Chondrocyte (in vitro differentiated cells): ENCODE data around the gene IL37. TPM values are rescaled to one million over a fixed set of nuclear protein-coding genes. Genes with fewer than 3 reads are reported as not detected.
A peak's percentile ranks its signal among the peaks of the same experiment; 100 is the strongest.

Source experiments
- DNase-seq: peaks from one replicate; pipeline ENCODE4 v3.0.0; 2021; ENCODE audit warnings: mixed read lengths, low spot score
- H3K27ac Mint-ChIP-seq: one replicate; pipeline ENCODE4 v1.8.0; 2021; ENCODE audit warnings: mild to moderate bottlenecking, moderate library complexity, mixed read lengths; ENCODE audit not compliant: unreplicated experiment
- H3K27me3 Mint-ChIP-seq: 2 replicates; pipeline ENCODE4 v1.8.0; 2021; ENCODE audit warnings: low read depth, mixed read lengths
- H3K36me3 Mint-ChIP-seq: 2 replicates; pipeline ENCODE4 v1.8.0; 2021; ENCODE audit warnings: low read depth, mixed read lengths
- H3K4me1 Mint-ChIP-seq: 2 replicates; pipeline ENCODE4 v1.8.0; 2021; ENCODE audit warnings: low read depth, mild to moderate bottlenecking, mixed read lengths
- H3K4me3 Mint-ChIP-seq: one replicate; pipeline ENCODE4 v1.8.0; 2021; ENCODE audit warnings: mild to moderate bottlenecking, moderate library complexity, mixed read lengths; ENCODE audit not compliant: unreplicated experiment
- H3K9me3 Mint-ChIP-seq: 2 replicates; pipeline ENCODE4 v1.8.0; 2021; ENCODE audit warnings: low read depth, mixed read lengths
- CTCF ChIP-seq: fragments of 200-600 bp; sonication (generic); IDR thresholded peaks from 2 replicates; pipeline ENCODE4 v1.5.0; 2021; ENCODE audit warnings: antibody characterized with exemption, mild to moderate bottlenecking, moderate library complexity
- total RNA-seq: library from RNA; stranded (reverse); gene quantifications from 3 replicates; pipeline ENCODE4 v1.2.1, GENCODE V29; 2021

IL37 gene
- total RNA-seq, 1 donor from 2014 or later, result not detected

GRCh38 chr2:112941753-112942653, 31.0 kb downstream of the IL37 start:
- no peaks in the 10 kb centered on the region for H3K4me1 Mint-ChIP-seq
- H3K27me3 Mint-ChIP-seq, result peaks cover 10% of the 10 kb centered on the region
- H3K36me3 Mint-ChIP-seq, result peaks cover 2% of the 10 kb centered on the region
- peaks cover 8% of the 10 kb centered on the region for H3K9me3 Mint-ChIP-seq
- H3K4me3 Mint-ChIP-seq, result no peak overlapping the region
- H3K27ac Mint-ChIP-seq, result no peak overlapping the region
- peak; percentile 90 for TF ChIP-seq CTCF
- no peak for DNase-seq

DNA sequence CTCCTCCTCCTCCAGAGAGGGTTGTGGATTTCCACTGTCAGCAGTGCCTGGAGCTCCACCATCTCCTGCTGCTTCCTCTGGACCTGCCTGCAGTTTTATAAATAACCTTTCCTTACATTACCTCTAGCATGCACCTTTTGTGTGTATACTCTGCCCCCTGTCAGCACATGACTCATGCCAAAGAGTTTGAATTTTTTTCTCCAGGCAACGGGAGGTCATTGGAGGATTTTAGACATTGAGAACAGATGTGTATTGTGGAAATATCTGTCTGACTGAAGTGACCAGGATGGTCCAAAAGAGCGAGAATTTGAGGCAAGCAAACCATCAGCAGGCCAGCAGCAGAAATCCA, 31.7 kb downstream of the IL37 start:
- H3K27ac Mint-ChIP-seq, result no peak overlapping the region
- peaks cover 2% of the 10 kb centered on the region for H3K36me3 Mint-ChIP-seq
- H3K9me3 Mint-ChIP-seq, result peaks cover 8% of the 10 kb centered on the region
- no peak overlapping the region for H3K4me3 Mint-ChIP-seq
- peaks cover 10% of the 10 kb centered on the region for H3K27me3 Mint-ChIP-seq
- no peak for TF ChIP-seq CTCF
- H3K4me1 Mint-ChIP-seq, result no peaks in the 10 kb centered on the region
- no peak for DNase-seq

DNA sequence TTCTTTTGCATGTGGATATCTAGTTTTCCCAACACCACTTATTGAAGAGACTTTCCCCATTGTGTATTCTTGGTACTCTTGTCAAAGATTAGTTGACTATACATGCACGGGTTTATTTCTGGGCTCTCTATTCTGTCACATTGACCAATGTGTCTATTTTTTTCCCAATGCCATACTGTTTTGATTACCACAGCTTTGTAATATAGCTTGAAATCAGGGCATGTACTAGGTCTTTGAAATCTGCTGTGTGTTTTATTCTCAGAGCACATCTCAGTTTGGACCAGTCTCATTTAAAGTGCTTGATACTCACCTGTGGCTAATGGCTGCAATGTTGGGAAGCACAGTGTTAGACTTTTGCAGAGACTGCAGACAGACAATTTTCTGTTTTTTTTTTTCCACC, 34.0 kb downstream of the IL37 start:
- TF ChIP-seq CTCF, result no peak
- DNase-seq, result no peak
- H3K4me3 Mint-ChIP-seq, result no peak overlapping the region
- no peaks in the 10 kb centered on the region for H3K4me1 Mint-ChIP-seq
- H3K27me3 Mint-ChIP-seq, result peaks cover 21% of the 10 kb centered on the region
- H3K36me3 Mint-ChIP-seq, result peaks cover 2% of the 10 kb centered on the region
- H3K27ac Mint-ChIP-seq, result no peak overlapping the region
- peaks cover 8% of the 10 kb centered on the region for H3K9me3 Mint-ChIP-seq

GRCh38 chr2:112946086-112946485, 35.1 kb downstream of the IL37 start:
- H3K27me3 Mint-ChIP-seq, result peaks cover 28% of the 10 kb centered on the region
- H3K9me3 Mint-ChIP-seq, result peaks cover 8% of the 10 kb centered on the region
- H3K36me3 Mint-ChIP-seq, result peaks cover 2% of the 10 kb centered on the region
- no peak for DNase-seq
- TF ChIP-seq CTCF, result no peak
- H3K27ac Mint-ChIP-seq, result no peak overlapping the region
- no peak overlapping the region for H3K4me3 Mint-ChIP-seq
- H3K4me1 Mint-ChIP-seq, result no peaks in the 10 kb centered on the region

DNA sequence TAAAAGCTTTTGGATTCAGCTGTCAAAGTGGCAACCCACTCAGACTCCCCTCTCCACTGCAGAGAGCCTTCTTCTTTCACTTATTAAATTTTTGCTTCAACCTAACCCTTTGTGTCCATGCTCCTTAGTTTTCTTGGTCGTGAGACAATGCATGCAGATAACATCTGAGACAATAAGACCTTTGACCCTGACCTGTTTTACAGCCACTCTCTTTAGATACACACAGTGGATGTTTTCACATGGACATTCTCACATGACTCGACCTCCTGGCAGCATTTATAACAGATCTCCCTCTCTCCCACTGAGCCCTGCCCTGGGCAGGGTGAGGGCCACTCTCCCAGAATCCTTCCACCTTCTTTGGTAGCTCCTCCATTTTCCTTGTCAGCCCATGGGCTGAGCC, 36.4 kb downstream of the IL37 start:
- H3K36me3 Mint-ChIP-seq, result peaks cover 3% of the 10 kb centered on the region
- H3K4me1 Mint-ChIP-seq, result no peaks in the 10 kb centered on the region
- DNase-seq, result no peak
- no peak overlapping the region for H3K27ac Mint-ChIP-seq
- H3K4me3 Mint-ChIP-seq, result no peak overlapping the region
- no peak for TF ChIP-seq CTCF
- peaks cover 14% of the 10 kb centered on the region for H3K9me3 Mint-ChIP-seq
- H3K27me3 Mint-ChIP-seq, result peaks cover 36% of the 10 kb centered on the region
